Stimulated activated CD4-positive, alpha-beta T cell treated with anti-CD3 and anti-CD28 coated beads, Interleukin-4, amount 100 ng/mL, for 48 hours (primary cell): ENCODE measurements around the gene STX8.
"Not testable (repeated sequence)": the region's sequence is repeated elsewhere in the genome, so short reads cannot be mapped to it uniquely, and the experiment has no call there.

Experiments used
- DNase-seq, 2 donors: peaks; one replicate each; pipeline ENCODE4 v3.0.0-alpha.2; 2020; ENCODE audit warnings: low read depth in 2 of 2

STX8 gene

DNA sequence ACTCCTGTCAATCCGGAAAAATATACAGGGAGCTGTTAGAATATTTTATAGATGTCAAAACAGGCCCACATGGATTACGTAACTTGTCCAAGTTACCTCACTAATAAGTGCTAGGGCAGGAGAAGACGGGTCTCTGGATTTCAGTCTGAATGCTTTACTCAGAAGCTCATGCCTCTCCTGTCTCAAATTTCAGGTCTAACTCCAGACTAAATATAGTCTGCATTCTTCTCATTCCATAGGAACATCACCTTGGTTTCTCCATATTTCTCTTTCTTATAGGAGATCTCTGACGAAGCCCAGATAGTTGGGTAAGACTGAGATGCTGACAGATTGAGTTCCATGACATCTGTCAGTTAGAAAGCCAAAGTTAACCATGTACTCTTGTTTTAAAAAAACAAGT lies 174.2 kb downstream of the STX8 start:
- DNase-seq: no peak

DNA sequence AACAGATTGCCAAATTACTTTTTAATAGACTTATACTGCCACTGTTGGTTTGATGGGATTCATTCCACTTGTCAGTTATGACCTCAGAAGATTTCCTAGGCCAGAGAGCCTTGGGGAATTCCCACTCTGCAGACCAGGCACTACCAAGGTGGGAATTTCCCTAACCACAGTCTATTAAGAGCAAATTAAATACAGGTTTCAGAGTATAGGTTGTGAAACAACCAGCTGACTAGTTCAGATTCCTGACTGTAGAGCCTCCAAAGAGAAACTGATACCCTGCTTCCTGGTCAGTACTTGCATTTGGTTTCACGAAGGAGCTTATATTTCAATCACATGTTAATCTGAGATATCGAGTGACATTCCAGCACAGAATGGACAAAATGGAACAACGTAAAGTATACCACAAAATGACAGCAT lies 186.5 kb downstream of the STX8 start:
- peak in 1 of 2 donors; percentile 6 for DNase-seq

DNA sequence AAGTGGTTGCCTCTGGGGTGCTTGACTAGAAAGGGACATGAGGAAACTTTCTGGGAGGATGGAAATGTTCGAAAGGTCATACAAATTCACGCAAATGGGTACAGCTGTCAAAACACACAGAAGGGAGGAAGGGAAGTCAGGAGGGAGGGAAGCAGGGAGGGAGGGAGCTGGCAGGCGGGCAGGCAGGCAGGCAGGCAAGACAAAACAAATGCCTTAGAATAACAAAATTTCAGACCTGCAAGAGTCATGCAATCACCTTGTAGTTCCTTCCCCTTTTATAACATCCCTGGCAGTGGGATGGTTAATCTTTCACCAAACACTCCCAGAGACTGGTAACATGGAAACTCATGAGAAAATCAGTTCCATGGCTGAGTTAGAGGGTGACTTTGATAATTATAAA lies 189.2 kb downstream of the STX8 start:
- no peak for DNase-seq

DNA sequence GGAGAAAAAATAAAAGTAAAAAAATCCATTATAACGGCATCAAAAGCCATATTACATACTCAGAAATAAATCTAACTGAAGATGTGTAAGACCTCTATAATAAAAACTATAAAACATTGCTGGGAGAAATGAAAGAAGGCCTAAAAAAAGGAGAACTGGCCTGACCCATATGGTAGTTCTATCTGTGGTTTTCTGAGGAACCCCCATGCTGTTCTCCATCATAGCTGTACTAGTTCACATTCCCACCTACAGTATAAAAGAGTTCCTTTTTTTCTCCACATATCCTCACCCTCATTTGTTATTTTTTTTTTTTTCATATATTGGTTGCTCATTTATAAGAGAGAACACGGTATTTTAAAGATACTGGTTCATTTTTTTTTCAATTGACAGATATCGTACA lies 191.8 kb downstream of the STX8 start:
- DNase-seq: no peak

DNA sequence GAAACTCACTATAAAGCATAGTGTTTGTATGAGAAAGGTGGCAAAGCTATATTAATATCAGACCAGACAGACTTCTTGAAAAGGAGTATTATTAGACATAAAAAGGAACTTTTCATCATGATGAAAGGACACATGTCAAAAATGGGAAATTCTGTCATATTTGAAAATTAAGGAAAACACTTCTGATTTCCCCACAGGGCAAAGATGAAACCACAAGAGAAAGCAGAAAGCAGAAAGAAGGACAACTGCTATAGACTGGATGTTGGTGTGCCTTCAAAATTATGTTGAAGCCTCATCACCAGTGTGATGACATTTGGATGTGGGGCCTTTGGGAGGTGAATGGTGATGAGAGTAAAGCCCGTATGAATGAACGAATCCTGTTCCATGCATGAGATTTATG lies 193.0 kb downstream of the STX8 start:
- DNase-seq: no peak

- no peak for DNase-seq
These were observed 194.6 kb downstream of the STX8 start for GRCh38 chr17:9381068-9381467.

DNA sequence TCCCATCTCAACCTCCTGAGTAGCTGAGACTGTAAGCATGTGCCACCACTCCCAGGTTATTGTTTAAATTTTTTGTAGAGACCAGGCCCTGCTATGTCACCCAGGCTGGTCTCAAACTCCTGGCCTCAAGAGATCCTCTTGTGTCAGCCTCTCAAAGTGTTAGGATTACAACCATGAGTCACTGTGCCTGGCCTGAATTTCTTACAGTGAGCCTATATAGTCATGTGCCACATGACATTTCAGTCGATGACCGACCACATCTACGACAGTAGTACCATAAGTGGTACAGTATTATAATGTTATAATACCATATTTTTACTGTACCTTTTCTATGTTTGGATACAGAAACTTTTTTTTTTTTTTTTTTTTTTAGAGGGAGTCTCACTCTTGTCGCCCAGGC lies 195.3 kb downstream of the STX8 start:
- DNase-seq: no peak

- not testable (repeated sequence) for DNase-seq
These were observed 199.4 kb downstream of the STX8 start for GRCh38 chr17:9376177-9376576.

GRCh38 chr17:9371019-9371418 lies 204.6 kb downstream of the STX8 start:
- DNase-seq: no peak

- DNase-seq: no peak
These were observed 205.2 kb downstream of the STX8 start for GRCh38 chr17:9370467-9370866.

GRCh38 chr17:9368631-9369030 lies 207.0 kb downstream of the STX8 start:
- no peak for DNase-seq

- no peak for DNase-seq
These were observed 208.5 kb downstream of the STX8 start for GRCh38 chr17:9367156-9367555.

GRCh38 chr17:9364837-9365430 lies 210.7 kb downstream of the STX8 start:
- DNase-seq: no peak

GRCh38 chr17:9363440-9364350 lies 211.9 kb downstream of the STX8 start:
- DNase-seq: peak in 1 of 2 donors; percentile 15

GRCh38 chr17:9361188-9361955 lies 214.2 kb downstream of the STX8 start:
- DNase-seq: no peak

DNA sequence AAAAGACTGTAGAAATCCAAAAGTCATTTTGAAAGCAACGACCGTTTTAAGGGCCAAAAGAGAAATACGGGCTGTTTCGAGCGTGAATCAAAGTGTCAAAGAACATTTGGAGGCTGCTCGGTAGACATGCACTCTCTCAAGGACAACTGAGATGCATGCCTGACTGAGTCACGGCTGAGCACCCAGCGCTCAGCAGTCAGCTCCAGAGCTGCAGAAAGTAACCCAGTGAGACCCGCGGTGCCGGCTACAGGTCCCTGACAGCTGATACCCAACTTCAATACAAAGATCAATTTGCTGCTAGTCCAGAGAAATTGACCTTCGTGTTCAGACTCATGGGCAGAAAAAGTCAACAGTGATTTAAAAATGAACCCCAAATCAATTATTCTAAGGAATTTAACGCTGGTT lies 214.9 kb downstream of the STX8 start:
- no peak for DNase-seq

DNA sequence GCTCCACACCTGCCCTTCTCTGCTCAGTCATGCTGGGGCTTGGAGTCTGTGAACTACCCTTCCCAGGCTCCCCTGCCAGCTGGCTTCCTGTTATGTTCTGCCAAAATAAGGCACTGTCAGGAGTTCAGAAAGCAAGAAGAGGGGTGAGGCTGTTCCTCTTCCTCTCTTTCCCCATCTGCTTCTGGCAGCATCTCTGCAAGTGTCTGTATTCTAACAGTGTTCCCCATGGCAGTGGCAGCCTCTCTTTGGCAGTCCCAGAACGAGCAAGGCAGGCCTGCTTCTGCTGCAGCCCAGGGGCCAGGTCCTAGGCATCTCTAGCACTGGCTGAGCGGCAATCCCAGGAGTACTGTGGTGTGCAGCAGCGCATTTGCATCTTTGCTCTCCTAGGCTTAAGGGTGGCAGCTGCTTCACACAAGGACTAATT lies 219.1 kb downstream of the STX8 start:
- DNase-seq: no peak

- no peak for DNase-seq
These were observed 219.8 kb downstream of the STX8 start for GRCh38 chr17:9355846-9356245.

DNA sequence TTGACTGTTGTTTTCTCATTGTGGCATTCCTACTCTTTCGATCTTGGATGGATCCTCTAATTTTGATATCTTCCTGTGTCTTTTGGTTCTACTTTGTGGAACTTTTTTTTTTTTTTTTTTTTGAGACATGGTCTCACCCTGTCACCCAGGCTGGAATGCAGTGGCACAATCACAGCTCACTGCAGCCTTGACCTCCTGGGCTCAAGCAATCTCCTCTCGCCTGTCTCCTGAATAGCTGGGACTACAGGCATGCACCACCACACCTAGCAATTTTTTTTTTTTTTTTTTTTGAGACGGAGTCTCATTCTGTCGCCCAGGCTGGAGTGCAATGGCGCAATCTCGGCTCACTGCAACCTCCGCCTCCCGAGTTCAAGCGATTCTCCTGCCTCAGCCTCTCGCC lies 220.4 kb downstream of the STX8 start:
- DNase-seq: not testable (repeated sequence)

DNA sequence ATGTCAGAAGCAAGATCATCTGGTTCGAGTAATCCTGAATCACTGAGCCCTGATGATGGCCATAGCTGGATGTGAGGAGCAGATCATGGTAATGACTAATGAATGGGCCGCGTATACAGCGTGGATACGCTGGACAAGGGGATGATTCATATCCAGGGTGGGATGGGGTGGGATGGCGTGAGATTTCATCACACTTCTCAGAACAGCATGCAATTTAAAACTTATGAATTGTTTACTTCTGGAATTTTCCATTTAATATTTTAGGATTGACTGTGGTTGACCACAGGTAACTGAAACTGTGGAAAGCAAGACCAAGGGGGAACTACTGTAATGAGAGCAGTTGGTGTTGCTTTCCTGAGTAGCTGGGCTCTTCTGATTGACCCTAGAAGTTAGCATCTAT lies 225.5 kb downstream of the STX8 start:
- DNase-seq: no peak

DNA sequence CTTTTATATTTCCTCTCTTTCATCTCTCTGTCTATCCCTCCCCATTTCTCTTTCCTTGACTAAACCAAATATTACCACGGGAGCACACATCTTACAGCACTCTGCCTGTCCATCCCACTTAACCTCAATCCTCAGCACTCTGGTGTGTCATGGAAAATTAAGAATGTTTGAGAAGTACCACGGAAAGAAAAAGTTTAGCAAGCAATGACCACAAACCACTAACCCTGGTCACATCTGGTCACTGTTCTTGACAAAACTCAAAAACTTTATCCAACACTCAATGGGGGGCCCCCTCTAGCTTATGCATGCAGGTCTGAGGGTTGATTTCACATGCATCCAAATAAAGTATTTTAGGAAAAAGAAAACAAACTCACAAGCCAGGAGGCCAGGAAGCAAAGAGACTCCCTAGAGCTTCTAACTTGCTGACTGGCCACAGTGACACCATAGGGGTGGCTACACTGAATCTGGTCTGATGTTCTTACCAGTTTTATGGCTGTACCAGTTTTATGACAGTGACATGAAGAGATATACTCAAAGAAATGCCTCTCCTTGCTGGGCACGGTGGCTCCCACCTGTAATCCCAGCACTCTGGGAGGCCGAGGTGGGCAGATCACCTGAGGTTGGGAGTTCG lies 229.2 kb downstream of the STX8 start:
- DNase-seq: no peak

GRCh38 chr17:9343516-9343915 lies 232.1 kb downstream of the STX8 start:
- no peak for DNase-seq
